HepG2 (cell line): ENCODE measurements around the gene PPP2R2C. TPM values are rescaled to one million over a fixed set of nuclear protein-coding genes. Genes with fewer than 3 reads are reported as not detected.

ENCODE experiments used
- ATAC-seq: fragments of 200-7000 bp; cut with Tn5 transposase; 3 replicates; pipeline ENCODE4 v1.9.1; 2020; ENCODE audit warnings: mild to moderate bottlenecking, moderate library complexity
- BruUV-seq: library from RNA; stranded (reverse); fragments of 400-500 nt; replicated peaks from 2 replicates; lab custom pipeline; 2021; lab: Mats Ljungman, UMichigan
- CTCF ChIA-PET: fragments of 300-600 bp; formaldehyde crosslinking; extraction: SDS; loops from one replicate; lab custom pipeline; 2021; ENCODE audit warnings: low total read pairs, inconsistent platforms, low intra/inter-chr PET ratio; lab: Yijun Ruan, JAX
- POLR2A ChIA-PET: fragments of 350-600 bp; sonication (Branson Sonifier 250); formaldehyde crosslinking; loops from one replicate; lab custom pipeline; 2020; ENCODE audit warnings: antibody characterized with exemption, inconsistent platforms; lab: Yijun Ruan, JAX
- DNase-seq: peaks from one replicate; pipeline ENCODE4 v3.0.0-alpha.2; 2015; ENCODE audit warnings: low spot score
- FAIRE-seq: peaks from 3 replicates; lab custom pipeline; 2011; peaks lifted over from hg19 to GRCh38; lab: Jason Lieb, UNC
- H2AFZ ChIP-seq: one replicate; pipeline ENCODE4 v1.6.1; 2011; ENCODE audit warnings: low read length, inconsistent platforms
- H3K27ac ChIP-seq: fragments of 300-600 bp; 3 replicates; pipeline ENCODE4 v1.8.0; 2011; ENCODE audit warnings: mixed run types, mild to moderate bottlenecking, mixed read lengths, low read length, inconsistent platforms; ENCODE audit not compliant: insufficient read depth; ENCODE audit errors: extremely low read length
- H3K27me3 ChIP-seq, 2 experiments: fragments of 200-600 bp in 1 of 2; 2 replicates in 1 of 2; 3 replicates in 1 of 2; pipeline versions ENCODE4 v1.6.0 to v1.8.0; 2011; ENCODE audit warnings: low read length in 2 of 2, mild to moderate bottlenecking in 2 of 2, moderate library complexity in 2 of 2, inconsistent platforms in 1 of 2; ENCODE audit not compliant: insufficient read depth in 2 of 2, control insufficient read depth in 1 of 2
- H3K36me3 ChIP-seq, 2 experiments: fragments of 200-600 bp in 1 of 2; replicated peaks in 1 of 2; 2 replicates in 1 of 2; 3 replicates in 1 of 2; pipeline versions ENCODE4 v1.5.1 to v1.8.0; 2011; ENCODE audit warnings: low read length in 2 of 2, inconsistent platforms in 1 of 2; ENCODE audit not compliant: insufficient read depth in 2 of 2, control insufficient read depth in 1 of 2
- H3K4me1 ChIP-seq: 2 replicates; pipeline ENCODE4 v1.5.1; 2012; ENCODE audit warnings: low read length, inconsistent platforms; ENCODE audit not compliant: insufficient read depth
- H3K4me2 ChIP-seq: 2 replicates; pipeline ENCODE4 v1.6.0; 2011; ENCODE audit warnings: low read depth, low read length, inconsistent platforms
- H3K4me3 ChIP-seq, 3 experiments: fragments of 200-600 bp in 1 of 3; sonication (generic), shearing (Covaris generic) in 1 of 3; replicated peaks in 1 of 3; 2 replicates each; pipeline ENCODE4 v1.5.1; 2011 to 2016; ENCODE audit warnings: low read length in 3 of 3, inconsistent platforms in 2 of 3, low read depth in 2 of 3, mild to moderate bottlenecking in 2 of 3, control low read depth in 1 of 3, mixed read lengths in 1 of 3; ENCODE audit not compliant: insufficient read depth in 1 of 3
- H3K79me2 ChIP-seq: one replicate; pipeline ENCODE4 v1.6.1; 2011; ENCODE audit warnings: low read length, inconsistent platforms; ENCODE audit not compliant: insufficient read depth
- H3K9ac ChIP-seq: 2 replicates; pipeline ENCODE4 v1.6.0; 2011; ENCODE audit warnings: mild to moderate bottlenecking, low read depth, low read length, inconsistent platforms; ENCODE audit not compliant: insufficient read depth
- H3K9me3 ChIP-seq: 2 replicates; pipeline ENCODE4 v1.5.1; 2012; ENCODE audit warnings: mild to moderate bottlenecking, low read length
- H4K20me1 ChIP-seq: 2 replicates; pipeline ENCODE4 v1.6.0; 2011; ENCODE audit warnings: inconsistent platforms, mild to moderate bottlenecking, low read length, moderate library complexity; ENCODE audit not compliant: insufficient read depth
- BATF2 ChIP-seq: sonication (generic); formaldehyde crosslinking; IDR thresholded peaks from 2 replicates; pipeline ENCODE4 v1.8.0; 2022; ENCODE audit warnings: mild to moderate bottlenecking, missing genetic modification reagents, moderate library complexity
- CERS6 ChIP-seq: sonication (generic); formaldehyde crosslinking; IDR thresholded peaks from 2 replicates; pipeline ENCODE4 v1.5.0; 2020; ENCODE audit warnings: missing genetic modification reagents
- CSRNP1 ChIP-seq: sonication (generic); formaldehyde crosslinking; IDR thresholded peaks from 2 replicates; pipeline ENCODE4 v1.8.1; 2023; ENCODE audit warnings: mild to moderate bottlenecking, missing genetic modification reagents
- ELF1 ChIP-seq: sonication (generic); formaldehyde crosslinking; IDR thresholded peaks from 2 replicates; pipeline ENCODE4 v1.4.0; 2020; ENCODE audit warnings: missing genetic modification reagents
- MED13 ChIP-seq: sonication (generic); formaldehyde crosslinking; IDR thresholded peaks from 2 replicates; pipeline ENCODE4 v1.5.0; 2020; ENCODE audit warnings: missing genetic modification reagents
- POLR2AphosphoS2 ChIP-seq: IDR thresholded peaks from 2 replicates; pipeline ENCODE4 v1.6.1; 2011; ENCODE audit warnings: low read depth, low read length, improper control_type of control experiment
- PREB ChIP-seq: sonication (generic); formaldehyde crosslinking; IDR thresholded peaks from 2 replicates; pipeline ENCODE4 v1.4.0; 2020; ENCODE audit warnings: missing genetic modification reagents
- SNRNP70 ChIP-seq: fragments of 200-400 bp; formaldehyde crosslinking; IDR thresholded peaks from 2 replicates; pipeline ENCODE4 v1.6.1; 2017; ENCODE audit warnings: mild to moderate bottlenecking, low read depth, low read length, moderate library complexity
- TEAD3 ChIP-seq: optimal IDR thresholded peaks from 2 replicates; pipeline ENCODE3; 2016; ENCODE audit warnings: borderline replicate concordance
- TOPORS ChIP-seq: sonication (generic); formaldehyde crosslinking; IDR thresholded peaks from 2 replicates; pipeline ENCODE4 v1.8.0; 2023; ENCODE audit warnings: mild to moderate bottlenecking, missing genetic modification reagents
- UBTF ChIP-seq: sonication (generic); formaldehyde crosslinking; IDR thresholded peaks from 2 replicates; pipeline ENCODE4 v1.4.0; 2020; ENCODE audit warnings: mild to moderate bottlenecking, missing genetic modification reagents
- ZBTB34 ChIP-seq: sonication (generic); formaldehyde crosslinking; IDR thresholded peaks from 2 replicates; pipeline ENCODE4 v1.8.0; 2022; ENCODE audit warnings: mild to moderate bottlenecking, missing genetic modification reagents
- ZFP36L2 ChIP-seq: sonication (generic); formaldehyde crosslinking; IDR thresholded peaks from 2 replicates; pipeline ENCODE4 v1.4.0; 2020; ENCODE audit warnings: missing genetic modification reagents
- ZNF274 ChIP-seq: sonication (generic); formaldehyde crosslinking; IDR thresholded peaks from 2 replicates; pipeline ENCODE4 v1.5.1; 2020; ENCODE audit warnings: mild to moderate bottlenecking, missing genetic modification reagents
- ZNF337 ChIP-seq: sonication (generic); formaldehyde crosslinking; IDR thresholded peaks from 2 replicates; pipeline ENCODE4 v1.5.1; 2020; ENCODE audit warnings: missing genetic modification reagents, low read depth, mild to moderate bottlenecking, borderline replicate concordance
- ZNF652 ChIP-seq: IDR thresholded peaks from 2 replicates; pipeline ENCODE4 v1.6.1; 2016; ENCODE audit warnings: low read depth, borderline replicate concordance
- ZNF720 ChIP-seq: sonication (generic); formaldehyde crosslinking; IDR thresholded peaks from 2 replicates; pipeline ENCODE4 v1.4.0; 2020; ENCODE audit warnings: missing genetic modification reagents
- ZNF816 ChIP-seq: sonication (generic); formaldehyde crosslinking; IDR thresholded peaks from 2 replicates; pipeline ENCODE4 v1.8.0; 2022; ENCODE audit warnings: missing genetic modification reagents, mild to moderate bottlenecking, borderline replicate concordance
- WGBS: methylation state at CpG from one replicate; pipeline ENCODE4 v1.1.6; 2017; ENCODE audit warnings: low lambda C conversion rate; 5-methylcytosine and 5-hydroxymethylcytosine counted together
- in situ Hi-C: cut with HindIII; loops from 2 replicates; pipeline ENCODE4 v1.10.0; 2017; ENCODE audit warnings: low pct_unique_long_range_greater_than_20kb; ENCODE audit not compliant: extremely low pct_ligation_motif_present
- intact Hi-C: fragments of 100-400 bp; cut with micrococcal nuclease; formaldehyde crosslinking; loops from one replicate; pipeline ENCODE4 v1.10.0; 2022; ENCODE audit not compliant: unreplicated experiment
- polyA plus RNA-seq, 8 experiments: library from polyadenylated mRNA; depleted of rRNA in 3 of 8; stranded (reverse) in 7 of 8; unstranded in 1 of 8; fragments of >200 nt; fragmentation: Illumina TruSeq in 4 of 8; extraction: Trizol in 4 of 8; gene quantifications; 2 replicates each; pipeline versions ENCODE4 v1.2.1 to v1.2.3, GENCODE V29; 2011 to 2016; ENCODE audit warnings: low read depth in 4 of 8, missing spikeins in 1 of 8, mixed read lengths in 1 of 8; ENCODE audit not compliant: insufficient read depth in 1 of 8
- total RNA-seq, 5 experiments: library from RNA; depleted of rRNA; stranded (reverse); fragments of >200 nt; fragmentation: Illumina TruSeq; extraction: Trizol; gene quantifications; 2 replicates each; pipeline ENCODE4 v1.2.3, GENCODE V29; 2016; ENCODE audit warnings: low read depth in 1 of 5

Gene PPP2R2C
- total and polyA plus RNA-seq, 2 of the 13 experiments (the other 11 are each of a cell fraction or from before 2014, with no cell fraction given), result 0.60 to 8.6 TPM

GRCh38 chr4:6414578-6414977 is 57.8 kb downstream of the PPP2R2C start:
- Histone ChIP-seq H3K4me3 (no peak overlapping the region), H3K27me3 (peaks cover 2 to 46% of the 10 kb centered on the region in 2 experiments; a peak in 4 of 5 replicates), H3K36me3 (no peaks in the 10 kb centered on the region), H4K20me1 (no peaks in the 10 kb centered on the region), H3K9me3 (no peaks in the 10 kb centered on the region), H3K27ac (no peak overlapping the region), H3K79me2 (no peaks in the 10 kb centered on the region), H2AFZ (no peak overlapping the region), H3K9ac (no peak overlapping the region), H3K4me1 (no peaks in the 10 kb centered on the region), H3K4me2 (no peak overlapping the region)
- DNase-seq (no peak), FAIRE-seq (no peak), ATAC-seq (no peak)
- in situ Hi-C loops, result no loop called here
- ChIA-PET CTCF (no interaction called here), POLR2A (no interaction called here)
- no TSS peak for BruUV-seq
- WGBS, result 11% methylated on average over 4 of the region's 6 CpGs
- intact Hi-C loops, result no loop called here
- no peak for TF ChIP-seq BATF2 (CRISPR knock-in tag)
- no peak for TF ChIP-seq TOPORS (CRISPR knock-in tag)
- TF ChIP-seq POLR2AphosphoS2, result no peak
- TF ChIP-seq ZNF816 (CRISPR knock-in tag), result no peak
- no peak for TF ChIP-seq ZNF720 (CRISPR knock-in tag)
- no peak for TF ChIP-seq CSRNP1 (CRISPR knock-in tag)
- TF ChIP-seq PREB (CRISPR knock-in tag), result no peak
- no peak for TF ChIP-seq ELF1
- TF ChIP-seq ZNF652, result no peak
- no peak for TF ChIP-seq ZNF337 (CRISPR knock-in tag)
- TF ChIP-seq ZBTB34, result no peak
- TF ChIP-seq ZFP36L2 (CRISPR knock-in tag), result no peak
- no peak for TF ChIP-seq ZNF274 (CRISPR knock-in tag)
- no peak for TF ChIP-seq CERS6 (CRISPR knock-in tag)
- no peak for TF ChIP-seq UBTF (CRISPR knock-in tag)
- TF ChIP-seq SNRNP70, result no peak
- TF ChIP-seq TEAD3, result no peak
- no peak for TF ChIP-seq MED13 (CRISPR knock-in tag)
